ENCODE results near the gene RBM20.

Gene RBM20

GRCh38 chr10:110847374-110847773, 203.2 kb downstream of the RBM20 start:
- DNase-seq (ENCODE audit: low read depth in 2 of 2, low spot score in 1 of 2): no peak

- DNase-seq (ENCODE audit: low read depth in 2 of 2, low spot score in 1 of 2): no peak
These were observed 204.0 kb downstream of the RBM20 start for GRCh38 chr10:110848106-110848505.

GRCh38 chr10:110850099-110850498, 206.0 kb downstream of the RBM20 start:
- no peak for DNase-seq (ENCODE audit: low read depth in 2 of 2, low spot score in 1 of 2)

DNA sequence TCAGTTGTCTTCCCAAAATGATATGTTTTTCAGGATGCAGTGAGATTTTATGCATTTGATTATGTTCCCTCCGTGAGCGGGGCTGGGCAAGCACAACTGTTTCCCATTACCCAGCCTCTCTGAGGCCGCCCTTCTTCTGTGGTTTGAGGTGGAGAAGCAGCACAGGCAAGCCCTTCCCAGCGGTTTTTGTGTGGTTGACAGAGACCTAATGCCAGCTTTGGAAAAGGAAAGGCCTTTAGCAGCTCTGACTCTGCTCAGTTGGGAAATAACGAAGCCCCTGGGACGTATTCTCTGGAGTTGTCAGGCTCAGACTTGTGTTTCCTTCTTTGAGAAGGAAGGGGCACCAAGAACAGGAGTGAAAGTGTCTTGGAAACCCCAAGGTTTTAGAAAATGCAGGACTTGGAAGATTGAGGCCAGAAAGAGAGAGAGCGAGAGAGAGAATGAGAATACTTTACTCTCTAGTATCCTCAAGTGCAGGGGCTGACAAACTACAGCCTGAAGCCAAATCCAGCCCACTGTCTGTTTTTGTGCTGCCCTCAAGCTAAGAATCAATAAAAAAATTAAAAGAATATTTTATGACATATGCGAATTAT, 207.0 kb downstream of the RBM20 start:
- no peak for DNase-seq (ENCODE audit: low read depth in 2 of 2, low spot score in 1 of 2)

GRCh38 chr10:110852255-110852896, 208.2 kb downstream of the RBM20 start:
- DNase-seq (ENCODE audit: low read depth in 2 of 2, low spot score in 1 of 2): no peak

- no peak for DNase-seq (ENCODE audit: low read depth in 2 of 2, low spot score in 1 of 2)
These were observed 208.8 kb downstream of the RBM20 start for GRCh38 chr10:110852947-110853346.

DNA sequence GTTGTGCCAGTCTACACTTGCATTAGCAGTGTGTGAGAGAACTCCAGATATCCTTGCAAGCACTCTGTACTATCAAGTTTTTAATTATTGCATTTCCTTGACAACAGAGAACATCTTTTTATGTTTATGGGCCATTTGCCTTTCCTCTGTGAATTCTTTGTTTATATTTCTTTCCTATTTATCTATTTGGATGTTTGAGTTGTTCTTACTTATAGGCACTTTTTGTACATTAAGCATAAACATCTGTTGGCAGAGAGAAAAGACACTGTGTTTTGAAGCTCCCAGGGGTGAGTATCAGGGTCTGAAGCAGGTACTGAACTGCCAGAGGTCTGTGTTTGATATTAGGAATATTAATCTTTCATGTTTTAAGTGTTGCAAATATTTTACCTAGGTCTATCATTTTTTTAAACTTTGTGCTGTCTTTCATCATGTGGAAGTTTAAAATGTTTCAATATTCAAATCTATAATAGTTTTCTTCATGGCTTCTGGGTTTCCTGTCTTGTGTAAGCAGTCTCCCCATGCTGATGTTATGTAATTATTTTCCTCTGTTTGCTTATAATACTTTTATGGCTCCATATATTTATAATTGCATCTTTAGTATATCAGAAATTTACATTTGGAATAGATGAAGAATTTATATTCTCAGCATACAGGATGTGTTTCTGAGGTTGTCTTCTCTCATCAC, 209.9 kb downstream of the RBM20 start:
- no peak for DNase-seq (ENCODE audit: low read depth in 2 of 2, low spot score in 1 of 2)

- DNase-seq (ENCODE audit: low read depth in 2 of 2, low spot score in 1 of 2): no peak
These were observed 213.4 kb downstream of the RBM20 start for GRCh38 chr10:110857265-110858171.

DNA sequence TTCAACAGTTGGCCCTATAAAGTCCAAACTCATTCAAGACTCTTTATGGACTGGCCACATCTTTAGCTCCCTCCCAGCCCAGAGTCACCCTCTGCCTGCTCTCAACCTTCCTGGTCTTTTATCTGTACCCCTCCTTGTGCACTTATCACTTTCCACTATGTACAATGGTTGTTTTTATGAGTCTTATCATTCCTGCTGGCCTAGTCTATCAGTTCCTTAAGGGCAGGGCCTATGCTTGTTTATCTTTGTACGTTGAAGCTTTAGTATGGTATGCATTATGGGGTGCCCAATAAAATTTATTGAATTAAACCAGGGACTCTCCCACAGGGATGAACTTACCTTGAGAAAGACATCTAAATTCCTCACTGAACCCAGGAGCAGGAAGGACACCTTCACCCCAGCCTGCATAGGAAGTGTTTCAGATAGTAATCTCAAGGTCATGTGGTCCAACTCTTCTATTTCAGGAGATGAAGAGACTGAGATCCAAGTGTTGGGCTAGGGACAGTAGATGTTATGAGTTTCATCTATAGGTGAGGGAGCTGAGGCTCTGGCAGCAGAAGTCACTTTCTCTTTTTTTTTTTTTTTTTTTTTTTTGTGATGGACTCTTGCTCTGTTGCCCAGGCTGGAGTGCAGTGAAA, 214.3 kb downstream of the RBM20 start:
- DNase-seq (ENCODE audit: low read depth in 2 of 2, low spot score in 1 of 2): no peak

DNA sequence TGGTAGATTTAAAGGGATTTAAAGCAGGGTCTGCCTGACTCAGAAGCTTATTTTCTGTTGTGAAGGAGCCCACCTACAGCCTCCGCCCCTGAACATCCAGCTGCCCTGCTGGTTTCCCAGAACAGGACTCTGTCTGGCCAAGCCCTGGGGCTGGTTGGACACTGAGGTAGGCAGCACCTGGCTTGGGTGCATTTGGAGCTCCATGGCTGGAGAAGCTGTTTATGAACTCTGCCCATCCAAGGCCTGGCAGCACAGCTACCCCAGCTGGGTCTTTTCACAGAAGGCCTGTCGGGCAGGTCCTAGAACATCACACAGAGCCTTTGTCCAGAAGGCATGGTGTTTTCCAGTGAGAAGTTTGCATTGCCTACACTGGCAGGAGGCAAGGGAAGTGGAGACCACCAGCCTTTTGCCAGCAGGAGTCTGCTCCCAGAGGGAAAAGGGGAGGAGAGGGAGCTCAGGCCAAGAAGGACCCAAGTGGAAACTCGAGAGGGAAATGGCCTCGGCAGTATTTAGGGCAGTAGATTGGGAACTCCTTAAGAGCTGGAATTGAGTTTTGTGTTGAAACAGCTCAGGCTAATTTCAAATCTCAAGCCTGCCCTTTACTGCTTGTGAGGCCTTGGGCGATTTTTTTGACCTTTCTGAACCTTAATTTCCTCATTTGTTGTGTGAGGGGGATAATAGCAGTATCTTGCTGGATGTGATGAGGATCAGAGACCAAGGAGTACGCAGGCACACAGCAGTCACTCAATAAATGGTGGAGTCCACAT, 215.3 kb downstream of the RBM20 start:
- DNase-seq (ENCODE audit: low read depth in 2 of 2, low spot score in 1 of 2): no peak

GRCh38 chr10:110859973-110860376, 215.8 kb downstream of the RBM20 start:
- no peak for DNase-seq (ENCODE audit: low read depth in 2 of 2, low spot score in 1 of 2)

GRCh38 chr10:110860576-110861241, 216.6 kb downstream of the RBM20 start:
- DNase-seq (ENCODE audit: low read depth in 2 of 2, low spot score in 1 of 2): no peak

DNA sequence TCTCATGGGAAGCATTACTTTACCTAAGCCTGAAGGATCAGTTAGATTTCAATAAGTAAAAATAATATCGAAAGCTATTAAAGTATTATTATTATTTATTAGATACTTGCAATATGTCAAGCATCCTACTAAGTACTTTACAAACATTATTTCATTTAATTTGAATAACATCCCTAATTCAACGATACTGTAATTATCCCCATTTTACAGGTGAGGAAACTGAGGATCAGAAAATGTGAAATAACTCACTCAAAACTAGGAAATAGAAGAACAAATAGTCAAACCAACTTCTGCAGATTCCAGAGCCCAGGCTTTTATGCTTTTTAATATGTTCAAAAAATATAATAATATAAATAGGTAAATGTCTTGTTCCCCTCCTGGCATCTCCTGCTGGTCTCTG, 217.3 kb downstream of the RBM20 start:
- DNase-seq (ENCODE audit: low read depth in 2 of 2, low spot score in 1 of 2): no peak

DNA sequence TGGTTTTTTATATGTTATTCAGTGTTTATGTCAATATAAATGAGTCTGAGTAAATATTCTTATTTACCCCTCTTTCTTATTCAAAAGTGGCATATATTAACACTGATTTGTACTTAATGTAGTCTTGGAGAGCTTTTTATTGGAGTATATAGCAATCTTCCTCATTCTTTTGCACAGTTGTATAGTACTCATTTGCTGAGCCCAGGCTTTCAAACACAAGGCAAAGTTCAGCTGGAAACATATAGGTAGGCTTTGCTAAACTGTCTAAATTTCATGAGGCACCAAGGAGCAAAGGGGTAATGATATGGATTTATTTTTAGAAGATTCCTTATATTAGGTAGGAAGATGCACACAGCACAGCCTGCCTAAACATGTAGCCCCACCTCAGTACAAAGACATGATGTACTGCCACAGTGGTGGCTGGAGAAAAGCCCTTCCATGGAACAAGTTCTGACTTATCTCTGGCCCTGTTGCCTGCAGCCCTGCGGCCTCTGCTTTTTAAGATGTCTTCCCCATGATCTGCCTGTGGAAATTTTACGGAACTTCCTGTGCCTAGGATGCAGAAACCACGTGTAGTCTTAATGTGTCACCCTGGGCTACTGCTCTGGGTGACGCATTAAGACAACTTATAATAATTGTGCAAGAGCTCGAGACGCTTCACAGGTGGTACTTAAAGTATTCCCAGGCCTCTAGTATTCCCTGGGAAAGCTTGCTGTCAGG, 218.0 kb downstream of the RBM20 start:
- DNase-seq (ENCODE audit: low read depth in 2 of 2, low spot score in 1 of 2): no peak

GRCh38 chr10:110862961-110863360, 218.8 kb downstream of the RBM20 start:
- no peak for DNase-seq (ENCODE audit: low read depth in 2 of 2, low spot score in 1 of 2)

DNA sequence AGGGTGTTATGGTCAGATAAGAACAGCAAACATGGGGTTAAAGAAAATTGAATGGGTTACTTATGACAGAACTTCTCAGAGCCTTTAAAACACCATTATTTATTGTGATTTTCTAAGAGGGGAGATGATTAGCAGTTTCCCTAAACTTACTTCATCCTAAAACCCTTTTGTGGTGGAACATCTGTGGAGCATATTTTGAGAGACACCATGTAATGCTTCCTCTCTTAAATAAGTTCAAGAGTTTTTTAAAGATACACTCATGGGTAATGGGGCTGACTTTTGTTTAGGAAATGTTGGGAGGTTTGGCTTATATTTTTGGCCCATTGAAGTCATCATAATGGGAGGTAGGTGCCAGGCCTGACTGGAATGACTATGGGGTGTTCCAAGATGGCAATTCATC, 219.2 kb downstream of the RBM20 start:
- DNase-seq (ENCODE audit: low read depth in 2 of 2, low spot score in 1 of 2): no peak

- no peak for DNase-seq (ENCODE audit: low read depth in 2 of 2, low spot score in 1 of 2)
These were observed 219.8 kb downstream of the RBM20 start for GRCh38 chr10:110863956-110864355.

DNA sequence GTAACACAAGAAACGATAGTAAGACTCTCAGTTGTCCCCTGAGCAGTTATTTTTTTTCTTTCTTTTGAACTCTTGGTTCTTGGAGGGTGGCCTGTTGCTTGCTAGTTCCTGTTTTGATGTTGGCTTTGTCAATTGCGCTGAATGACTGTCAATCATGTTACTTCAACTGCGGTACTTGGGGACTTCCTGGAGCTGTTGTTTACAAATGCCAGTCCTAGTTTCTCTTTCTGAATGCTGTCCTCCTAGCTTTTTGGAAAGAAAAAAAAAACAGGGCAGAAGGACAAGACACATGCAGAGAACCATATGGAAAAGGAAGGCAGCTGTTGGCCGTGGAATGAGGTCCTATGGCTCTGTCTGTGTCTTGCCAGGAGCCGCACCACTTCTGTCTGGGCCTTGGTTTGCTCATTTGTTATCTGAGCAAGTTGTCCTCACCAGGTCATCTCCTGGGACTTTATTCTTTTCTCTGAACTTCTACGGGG, 220.6 kb downstream of the RBM20 start:
- no peak for DNase-seq (ENCODE audit: low read depth in 2 of 2, low spot score in 1 of 2)

DNA sequence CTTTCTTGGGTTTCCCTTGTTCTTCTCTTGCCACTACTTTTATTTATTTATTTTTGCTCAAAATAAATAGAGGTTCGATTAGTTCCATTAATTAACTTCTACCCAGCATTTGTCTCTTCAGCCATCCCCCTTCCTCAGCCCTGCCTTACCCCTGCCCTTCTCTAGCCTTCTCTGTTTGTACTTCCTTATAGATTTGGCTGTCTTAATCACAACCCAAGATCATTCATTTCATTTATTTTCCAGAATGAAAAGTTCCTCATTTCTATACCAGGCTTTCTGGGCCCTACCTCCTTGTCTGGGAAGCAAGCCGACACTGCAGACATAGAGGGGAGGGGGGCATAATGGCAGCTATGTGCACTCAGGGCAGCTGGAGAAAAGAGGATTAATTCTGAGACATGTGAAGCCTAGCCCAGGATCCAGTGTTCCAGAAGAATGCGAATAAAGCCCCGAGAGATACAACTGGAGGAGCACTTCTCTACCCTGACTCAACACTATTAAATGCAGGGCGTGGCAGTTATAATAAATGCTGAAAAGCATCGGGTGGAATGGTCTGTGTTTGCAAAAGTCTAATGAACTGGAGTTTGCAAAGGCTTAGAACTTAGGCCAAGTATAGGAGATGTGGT, 221.2 kb downstream of the RBM20 start:
- DNase-seq (ENCODE audit: low read depth in 2 of 2, low spot score in 1 of 2): no peak
